H1 (cell line): ENCODE results near the gene TGFB1I1. TPM values are rescaled to one million over a fixed set of nuclear protein-coding genes. Genes with fewer than 3 reads are reported as not detected.
A peak's percentile ranks its signal among the peaks of the same experiment; 100 is the strongest.

Source experiments
- ASH2L ChIP-seq: fragments of 200-600, 300-600 bp; sonication (generic); IDR thresholded peaks from one replicate; pipeline ENCODE4 v1.7.1; 2017; ENCODE audit warnings: low read length
- CBX8 ChIP-seq: fragments of 300-800, 300-1000 bp; sonication (generic); IDR thresholded peaks from 2 replicates; pipeline ENCODE4 v1.7.1; 2016; ENCODE audit warnings: low read depth, low read length, borderline replicate concordance
- CHD2 ChIP-seq: IDR thresholded peaks from 2 replicates; pipeline ENCODE4 v1.6.1; 2012; ENCODE audit warnings: low read length, improper control_type of control experiment
- EZH2 ChIP-seq: fragments of 200-600 bp; sonication (generic); IDR thresholded peaks from 2 replicates; pipeline ENCODE4 v1.7.1; 2012; ENCODE audit warnings: low read depth, mild to moderate bottlenecking, moderate library complexity, low read length, inconsistent platforms; ENCODE audit not compliant: severe bottlenecking
- HDAC2 ChIP-seq, 2 experiments: fragments of 300-600 bp in 1 of 2; sonication (generic) in 1 of 2; IDR thresholded peaks; 2 replicates each; pipeline ENCODE4 v1.6.1; 2011 to 2012; ENCODE audit warnings: low read depth in 2 of 2, low read length in 2 of 2, mild to moderate bottlenecking in 2 of 2, moderate library complexity in 2 of 2, borderline replicate concordance in 1 of 2, inconsistent platforms in 1 of 2
- NANOG ChIP-seq: IDR thresholded peaks from 2 replicates; pipeline ENCODE4 v1.6.1; 2011; ENCODE audit warnings: low read length, low read depth, mild to moderate bottlenecking, inconsistent platforms; ENCODE audit not compliant: insufficient read depth, poor library complexity, severe bottlenecking
- PHF8 ChIP-seq: fragments of 200-600 bp; sonication (generic); conservative IDR thresholded peaks from 2 replicates; pipeline ENCODE4 v1.7.1; 2012; ENCODE audit warnings: low read depth, mild to moderate bottlenecking, inconsistent platforms, low read length, moderate library complexity
- RAD21 ChIP-seq, 2 experiments: IDR thresholded peaks in 1 of 2; conservative IDR thresholded peaks in 1 of 2; 2 replicates each; pipeline ENCODE4 v1.6.1; 2011; ENCODE audit warnings: low read depth in 2 of 2, low read length in 2 of 2, improper control_type of control experiment in 1 of 2, inconsistent platforms in 1 of 2, mild to moderate bottlenecking in 1 of 2, moderate library complexity in 1 of 2
- TAF1 ChIP-seq: IDR thresholded peaks from 2 replicates; pipeline ENCODE4 v1.6.1; 2011; ENCODE audit warnings: mild to moderate bottlenecking, low read depth, low read length
- polyA plus RNA-seq, 7 experiments: library from polyadenylated mRNA; depleted of rRNA in 3 of 7; stranded (reverse) in 5 of 7; unstranded in 2 of 7; fragments of >200 nt in 5 of 7; fragments of 200-250 nt in 2 of 7; gene quantifications; 1 replicate in 5 of 7; 2 replicates in 1 of 7; 4 replicates in 1 of 7; pipeline versions ENCODE4 v1.2.1 to v1.2.3, GENCODE V29; 2011 to 2013; ENCODE audit warnings: missing spikeins in 2 of 7, mixed read lengths in 2 of 7
- total RNA-seq: library from RNA; stranded (reverse); fragmentation: NEBNext Ultra II Directional; extraction: Animal tissue kit (Norgen Biotek cat#: 25700); gene quantifications from 2 replicates; pipeline ENCODE4 v1.2.1, GENCODE V29; 2021

TGFB1I1 gene
- total and polyA plus RNA-seq, 2 of the 8 experiments (the other 6 are each of a cell fraction or from before 2014, with no cell fraction given), result 5.6 to 5.8 TPM

DNA sequence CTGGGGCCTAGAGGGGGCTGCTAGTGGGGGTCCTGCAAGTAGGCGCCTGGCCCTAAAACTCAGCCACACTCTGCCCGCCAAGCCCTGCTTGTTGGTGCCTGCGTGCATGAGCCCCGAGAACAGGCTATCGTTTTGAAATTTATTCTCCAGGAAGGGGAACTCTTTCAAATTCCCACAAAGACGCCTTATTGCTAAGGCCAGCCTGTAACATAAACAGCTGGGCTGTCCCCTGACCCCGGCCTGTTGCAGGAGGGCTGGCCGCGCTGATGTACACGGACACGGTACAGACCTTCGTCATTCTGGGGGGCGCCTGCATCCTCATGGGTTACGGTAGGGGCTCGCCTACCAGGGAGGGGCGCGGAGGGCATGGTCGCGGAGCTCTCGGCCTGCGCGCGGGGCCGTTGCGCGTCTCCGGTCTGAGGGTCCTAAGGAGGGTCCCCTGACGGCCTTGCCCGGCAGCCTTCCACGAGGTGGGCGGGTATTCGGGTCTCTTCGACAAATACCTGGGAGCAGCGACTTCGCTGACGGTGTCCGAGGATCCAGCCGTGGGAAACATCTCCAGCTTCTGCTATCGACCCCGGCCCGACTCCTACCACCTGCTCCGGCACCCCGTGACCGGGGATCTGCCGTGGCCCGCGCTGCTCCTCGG lies 15.2 kb downstream of the TGFB1I1 start (continued):
- TF ChIP-seq CHD2 (no peak), TAF1 (no peak), EZH2 (peak; percentile 48), CBX8 (no peak), HDAC2 (IDR thresholded peaks at IDR 0.05; ENCODE audit: borderline replicate concordance in 1 of 2, low read depth in 2 of 2, low read length in 2 of 2) (no peak), RAD21 (IDR thresholded peaks at IDR 0.05 in 1 of 2, conservative IDR thresholded peaks at IDR 0.05 in 1 of 2; ENCODE audit: low read depth in 2 of 2, low read length in 2 of 2) (no peak), PHF8 (no peak), ASH2L (peak; percentile 24), NANOG (no peak)
- TF ChIP-seq, all 59 proteins: peak for 3
